Fibroblast of mammary gland (primary cell): ENCODE results near the gene FHOD1.
A peak's percentile ranks its signal among the peaks of the same experiment; 100 is the strongest.

Experiments used
- DNase-seq: peaks from one replicate; pipeline ENCODE4 v3.0.0-alpha.2; 2010; ENCODE audit warnings: low read depth
- H3K4me3 ChIP-seq: 2 replicates; pipeline ENCODE4 v1.5.1; 2011; ENCODE audit warnings: low read depth, mild to moderate bottlenecking, low read length, moderate library complexity; ENCODE audit not compliant: control insufficient read depth
- TF ChIP-seq, protein P1 (sequence below): conservative IDR thresholded peaks from 2 replicates; pipeline ENCODE4 v1.5.1; 2011; ENCODE audit warnings: low read depth, low read length, inconsistent platforms; ENCODE audit not compliant: control insufficient read depth, insufficient read depth

FHOD1 gene

DNA sequence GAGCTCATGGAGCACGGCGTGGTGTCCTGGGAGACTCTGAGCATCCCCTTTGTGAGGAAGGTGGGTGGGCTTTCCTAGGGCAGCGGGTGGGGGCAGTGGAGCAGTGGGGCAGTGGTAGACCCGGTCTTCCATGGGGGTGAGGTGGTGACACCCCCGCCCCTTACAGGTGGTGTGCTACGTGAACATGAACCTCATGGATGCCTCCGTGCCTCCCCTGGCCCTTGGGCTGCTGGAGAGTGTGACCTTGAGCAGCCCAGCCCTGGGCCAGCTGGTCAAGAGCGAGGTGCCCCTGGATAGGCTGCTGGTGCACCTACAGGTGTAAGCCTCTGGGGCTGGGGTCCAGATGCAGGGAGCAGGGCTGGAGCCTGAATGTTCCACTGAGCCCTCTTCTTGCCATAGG, 46.8 kb downstream of the FHOD1 start:
- DNase-seq = no peak
- H3K4me3 ChIP-seq = no peak overlapping the region
- TF ChIP-seq, protein P1, sequence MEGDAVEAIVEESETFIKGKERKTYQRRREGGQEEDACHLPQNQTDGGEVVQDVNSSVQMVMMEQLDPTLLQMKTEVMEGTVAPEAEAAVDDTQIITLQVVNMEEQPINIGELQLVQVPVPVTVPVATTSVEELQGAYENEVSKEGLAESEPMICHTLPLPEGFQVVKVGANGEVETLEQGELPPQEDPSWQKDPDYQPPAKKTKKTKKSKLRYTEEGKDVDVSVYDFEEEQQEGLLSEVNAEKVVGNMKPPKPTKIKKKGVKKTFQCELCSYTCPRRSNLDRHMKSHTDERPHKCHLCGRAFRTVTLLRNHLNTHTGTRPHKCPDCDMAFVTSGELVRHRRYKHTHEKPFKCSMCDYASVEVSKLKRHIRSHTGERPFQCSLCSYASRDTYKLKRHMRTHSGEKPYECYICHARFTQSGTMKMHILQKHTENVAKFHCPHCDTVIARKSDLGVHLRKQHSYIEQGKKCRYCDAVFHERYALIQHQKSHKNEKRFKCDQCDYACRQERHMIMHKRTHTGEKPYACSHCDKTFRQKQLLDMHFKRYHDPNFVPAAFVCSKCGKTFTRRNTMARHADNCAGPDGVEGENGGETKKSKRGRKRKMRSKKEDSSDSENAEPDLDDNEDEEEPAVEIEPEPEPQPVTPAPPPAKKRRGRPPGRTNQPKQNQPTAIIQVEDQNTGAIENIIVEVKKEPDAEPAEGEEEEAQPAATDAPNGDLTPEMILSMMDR = no peak

DNA sequence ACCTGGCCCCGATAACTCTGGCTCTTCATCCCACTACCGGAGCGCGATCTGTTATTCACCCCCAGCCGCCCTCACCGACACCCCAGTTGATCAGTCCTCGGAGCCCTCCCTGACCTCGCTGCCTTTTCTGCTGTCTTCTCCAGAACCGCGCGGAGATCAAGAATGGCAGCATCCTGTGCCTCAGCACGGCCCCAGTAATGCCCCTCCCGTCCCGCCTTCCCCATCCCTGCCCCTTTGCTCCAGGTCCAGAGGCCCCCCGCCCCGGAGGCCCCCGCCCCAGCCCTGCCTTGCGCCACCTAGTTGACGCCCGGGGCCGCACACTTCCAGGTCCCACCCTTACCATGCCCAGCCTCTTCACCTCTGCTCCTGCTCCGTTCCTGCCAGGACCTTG, 47.5 kb downstream of the FHOD1 start:
- DNase-seq = no peak
- TF ChIP-seq, protein P1 = no peak
- no peak overlapping the region for H3K4me3 ChIP-seq

DNA sequence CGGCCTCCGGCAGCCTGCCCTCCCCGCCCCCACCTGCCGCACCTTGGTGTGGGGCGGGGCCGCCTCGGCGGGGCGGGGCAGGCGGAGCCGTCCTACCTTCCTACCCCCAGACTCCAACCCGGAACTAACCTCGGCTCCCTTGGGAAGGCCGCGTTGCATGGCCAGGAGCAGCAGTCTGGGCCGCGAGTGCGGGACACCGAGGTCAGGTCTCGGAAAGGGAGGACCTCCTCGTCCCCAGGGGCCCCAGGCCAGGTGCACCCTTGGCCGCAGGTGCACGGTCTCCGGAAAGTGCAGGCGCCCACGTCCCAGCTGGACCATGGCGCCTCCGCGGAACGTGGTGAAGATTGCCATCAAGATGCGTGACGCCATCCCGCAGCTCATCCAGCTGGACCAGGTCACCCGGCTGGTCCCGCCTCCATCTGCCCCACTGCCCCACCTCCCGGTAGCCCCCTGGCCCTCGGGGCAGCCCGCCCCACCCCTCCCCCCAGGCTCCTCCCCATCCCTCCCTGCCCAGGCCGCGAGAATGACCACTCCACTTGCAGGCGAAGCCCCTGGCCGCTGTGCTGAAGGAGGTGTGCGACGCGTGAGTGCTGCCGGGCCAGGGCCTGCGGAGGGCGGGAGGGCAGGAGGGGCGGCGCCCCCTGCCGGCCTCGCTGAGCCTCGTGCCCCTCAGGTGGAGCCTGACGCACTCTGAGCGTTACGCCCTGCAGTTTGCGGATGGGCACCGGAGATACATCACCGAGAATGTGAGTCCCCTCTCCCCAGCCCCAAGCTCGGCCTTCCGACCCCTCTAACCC, 48.1 kb downstream of the FHOD1 start, which contains the start of gene ELMO3:
TSS of gene ELMO3 (plus strand) at position 121 of the 797 bp plus-strand sequence. CDS start at position 317, 196 bp downstream.
- TF ChIP-seq, protein P1 = peak; percentile 32
- DNase-seq = no peak
- H3K4me3 ChIP-seq = no peak within 1 kb of the TSS

DNA sequence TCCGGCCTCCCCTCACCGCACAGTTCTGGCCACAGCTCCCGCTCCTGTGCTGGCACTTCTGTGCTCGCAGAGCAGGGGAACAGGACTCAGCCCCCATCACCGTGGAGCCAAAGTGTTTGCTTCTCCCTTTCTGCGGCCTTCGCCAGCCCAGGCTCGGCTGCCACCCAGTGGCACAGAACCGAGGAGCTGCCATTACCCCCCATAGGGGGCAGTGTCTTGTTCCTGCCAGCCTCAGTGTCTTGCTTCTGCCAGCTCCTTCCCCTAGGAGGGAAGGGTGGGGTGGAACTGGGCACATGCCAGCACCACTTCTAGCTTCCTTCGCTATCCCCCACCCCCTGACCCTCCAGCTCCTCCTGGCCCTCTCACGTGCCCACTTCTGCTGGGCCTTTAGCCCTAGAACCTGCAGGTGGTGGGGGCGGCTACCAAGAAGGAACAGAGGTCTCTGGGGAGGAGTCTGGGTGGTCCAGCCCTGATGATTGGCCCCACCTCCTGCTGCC, 49.0 kb downstream of the FHOD1 start:
- H3K4me3 ChIP-seq = no peak overlapping the region
- TF ChIP-seq, protein P1 = peak; percentile 71
- DNase-seq = peak; percentile 51

DNA sequence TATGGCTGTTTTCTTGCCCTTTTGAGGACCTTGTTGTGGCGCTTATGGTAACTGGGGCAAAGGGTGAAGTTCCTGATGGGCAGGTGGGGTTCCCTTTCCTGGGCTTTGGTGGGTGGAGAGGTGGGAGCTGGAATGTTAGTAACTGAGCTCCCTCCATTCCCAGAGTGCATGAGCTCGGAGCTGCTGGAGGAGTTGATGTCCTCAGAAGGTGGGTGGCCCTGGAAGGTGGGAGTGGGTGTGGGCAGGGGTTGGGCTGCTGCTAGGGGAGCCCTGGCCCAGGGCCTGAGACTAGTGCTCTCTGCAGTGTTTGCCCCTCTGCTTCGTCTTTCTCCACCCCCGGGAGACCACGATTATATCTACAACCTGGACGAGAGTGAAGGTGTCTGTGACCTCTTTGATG, 49.6 kb downstream of the FHOD1 start:
- DNase-seq = no peak
- TF ChIP-seq, protein P1 = no peak

DNA sequence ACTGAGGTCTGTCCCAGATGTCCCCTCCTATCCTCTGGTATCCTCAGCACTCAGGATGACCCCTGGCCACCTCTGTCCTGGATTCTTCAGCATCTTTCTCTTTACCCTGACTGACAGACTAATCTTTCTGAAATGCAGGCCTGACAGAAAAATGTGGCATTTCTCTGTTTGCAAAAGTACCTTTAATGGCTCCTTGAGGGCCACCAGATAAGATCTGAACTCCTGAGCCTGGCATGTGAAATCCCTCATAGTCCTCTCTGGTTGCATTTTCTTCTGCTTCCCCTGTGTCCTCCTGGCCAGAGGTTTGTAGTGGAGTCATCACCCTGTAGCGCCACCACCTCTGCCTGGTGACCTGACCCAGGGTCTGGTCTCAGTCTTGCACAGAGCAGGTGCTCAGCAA, 50.4 kb downstream of the FHOD1 start:
- H3K4me3 ChIP-seq = no peak overlapping the region
- TF ChIP-seq, protein P1 = no peak
- DNase-seq = no peak

More for the DNA sequence above, 49.6 kb downstream of the FHOD1 start:
- no peak overlapping the region for H3K4me3 ChIP-seq
